H1 (cell line): ENCODE measurements around the gene OPA3. TPM values are rescaled to one million over a fixed set of nuclear protein-coding genes. Genes with fewer than 3 reads are reported as not detected.

ENCODE experiments used
- CBX8 ChIP-seq: fragments of 300-800, 300-1000 bp; sonication (generic); IDR thresholded peaks from 2 replicates; pipeline ENCODE4 v1.7.1; 2016; ENCODE audit warnings: low read depth, low read length, borderline replicate concordance
- CHD2 ChIP-seq: IDR thresholded peaks from 2 replicates; pipeline ENCODE4 v1.6.1; 2012; ENCODE audit warnings: low read length, improper control_type of control experiment
- POLR2AphosphoS5 ChIP-seq: IDR thresholded peaks from 2 replicates; pipeline ENCODE4 v1.6.1; 2011; ENCODE audit warnings: low read depth, low read length
- SIX5 ChIP-seq: IDR thresholded peaks from 2 replicates; pipeline ENCODE4 v1.6.1; 2011; ENCODE audit warnings: mild to moderate bottlenecking, low read depth, low read length
- SP1 ChIP-seq: IDR thresholded peaks from 2 replicates; pipeline ENCODE4 v1.6.1; 2011; ENCODE audit warnings: low read depth, low read length
- polyA plus RNA-seq, 7 experiments: library from polyadenylated mRNA; depleted of rRNA in 3 of 7; stranded (reverse) in 5 of 7; unstranded in 2 of 7; fragments of >200 nt in 5 of 7; fragments of 200-250 nt in 2 of 7; gene quantifications; 1 replicate in 5 of 7; 2 replicates in 1 of 7; 4 replicates in 1 of 7; pipeline versions ENCODE4 v1.2.1 to v1.2.3, GENCODE V29; 2011 to 2013; ENCODE audit warnings: missing spikeins in 2 of 7, mixed read lengths in 2 of 7
- total RNA-seq: library from RNA; stranded (reverse); fragmentation: NEBNext Ultra II Directional; extraction: Animal tissue kit (Norgen Biotek cat#: 25700); gene quantifications from 2 replicates; pipeline ENCODE4 v1.2.1, GENCODE V29; 2021

The OPA3 gene
- total and polyA plus RNA-seq, 2 of the 8 experiments (the other 6 are each of a cell fraction or from before 2014, with no cell fraction given): 12.5 to 14.5 TPM

DNA sequence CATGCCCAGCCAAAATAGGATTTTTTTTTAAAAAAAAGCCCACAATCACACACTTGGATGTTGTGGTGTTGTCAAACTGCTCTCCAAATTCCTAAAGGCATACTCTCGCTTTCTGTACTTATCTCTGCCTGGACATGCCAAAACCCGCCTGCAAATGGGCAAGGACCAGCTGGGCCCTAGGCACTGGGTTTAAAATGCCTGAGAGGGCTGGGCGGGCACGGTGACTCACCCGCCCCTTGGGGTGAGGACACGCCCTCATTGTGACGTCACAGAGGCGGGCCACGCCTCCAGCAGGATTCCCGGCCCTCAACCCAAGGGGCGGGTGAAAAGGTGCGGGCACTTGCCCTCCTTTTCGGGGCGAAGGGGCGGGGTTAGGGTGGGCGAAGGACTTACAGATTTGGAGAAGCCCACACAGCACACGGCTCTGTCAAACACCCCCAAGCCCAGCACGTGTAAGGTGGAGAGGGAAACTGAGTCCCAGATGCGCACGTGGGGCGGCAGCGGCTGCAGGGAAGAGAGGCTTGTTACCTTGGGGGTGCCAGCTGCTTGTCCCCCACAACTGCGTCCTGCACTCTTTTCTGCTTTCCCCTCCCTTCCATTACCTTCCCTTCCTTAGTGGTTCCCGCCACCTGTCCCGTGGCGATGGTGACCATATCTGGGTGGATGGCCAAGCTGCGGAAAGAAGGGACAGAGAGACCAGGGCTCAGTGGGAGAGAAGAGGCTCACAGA lies 48.0 kb upstream of the OPA3 start (continued):
- TF ChIP-seq SIX5 (no peak), SP1 (peak; percentile 79), POLR2AphosphoS5 (no peak), CBX8 (no peak), CHD2 (no peak)
